DOHH2 (cell line): Measurements from ENCODE around the gene TOB1.

Source experiments
- EZH2phosphoT487 ChIP-seq: fragments of 200-600 bp; sonication (generic); IDR thresholded peaks from 2 replicates; pipeline ENCODE4 v1.6.1; 2017; ENCODE audit warnings: borderline replicate concordance, mild to moderate bottlenecking, antibody characterized with exemption, low read length, moderate library complexity, mixed read lengths
- TF ChIP-seq, protein P1 (sequence below): fragments of 200-600 bp; sonication (generic); IDR thresholded peaks from one replicate; pipeline ENCODE4 v1.5.1; 2014; ENCODE audit warnings: antibody characterized with exemption, mild to moderate bottlenecking, low read depth, low read length; ENCODE audit not compliant: poor library complexity, severe bottlenecking

DNA sequence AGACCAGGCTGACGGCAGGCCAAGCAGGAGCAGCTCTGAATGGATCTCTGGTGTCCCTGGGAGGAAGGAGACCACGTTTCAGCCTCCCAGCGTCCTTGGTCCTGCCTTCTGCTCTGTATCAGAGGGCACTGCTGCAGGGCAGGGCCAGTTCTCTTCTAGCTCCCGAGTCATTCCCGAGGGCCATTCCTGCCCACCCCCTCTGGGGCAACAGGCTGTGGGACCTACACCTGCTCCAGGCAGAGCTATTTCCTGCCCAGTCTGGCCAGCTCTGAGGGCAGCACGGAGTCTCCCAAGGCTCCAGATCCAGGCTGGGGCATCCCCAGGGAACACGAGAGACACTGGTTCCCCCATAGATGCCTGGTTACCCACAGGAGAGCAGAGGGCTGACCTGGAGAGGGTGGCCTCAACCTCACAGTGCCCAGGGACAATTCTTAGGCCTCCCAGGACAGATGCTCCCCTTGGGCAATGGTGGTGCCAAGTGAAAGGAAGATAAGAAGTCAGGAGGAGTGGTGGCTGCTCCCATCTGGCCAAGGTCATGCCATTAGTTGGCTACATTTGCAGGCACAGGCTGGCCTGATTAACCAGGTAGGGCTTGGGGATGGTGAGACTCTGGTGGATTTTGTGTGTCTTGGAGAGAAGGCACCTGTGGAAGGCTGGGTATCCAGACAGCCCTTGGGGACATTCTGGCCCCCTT, 28.7 kb downstream of the TOB1 start:
- TF ChIP-seq, protein P1, sequence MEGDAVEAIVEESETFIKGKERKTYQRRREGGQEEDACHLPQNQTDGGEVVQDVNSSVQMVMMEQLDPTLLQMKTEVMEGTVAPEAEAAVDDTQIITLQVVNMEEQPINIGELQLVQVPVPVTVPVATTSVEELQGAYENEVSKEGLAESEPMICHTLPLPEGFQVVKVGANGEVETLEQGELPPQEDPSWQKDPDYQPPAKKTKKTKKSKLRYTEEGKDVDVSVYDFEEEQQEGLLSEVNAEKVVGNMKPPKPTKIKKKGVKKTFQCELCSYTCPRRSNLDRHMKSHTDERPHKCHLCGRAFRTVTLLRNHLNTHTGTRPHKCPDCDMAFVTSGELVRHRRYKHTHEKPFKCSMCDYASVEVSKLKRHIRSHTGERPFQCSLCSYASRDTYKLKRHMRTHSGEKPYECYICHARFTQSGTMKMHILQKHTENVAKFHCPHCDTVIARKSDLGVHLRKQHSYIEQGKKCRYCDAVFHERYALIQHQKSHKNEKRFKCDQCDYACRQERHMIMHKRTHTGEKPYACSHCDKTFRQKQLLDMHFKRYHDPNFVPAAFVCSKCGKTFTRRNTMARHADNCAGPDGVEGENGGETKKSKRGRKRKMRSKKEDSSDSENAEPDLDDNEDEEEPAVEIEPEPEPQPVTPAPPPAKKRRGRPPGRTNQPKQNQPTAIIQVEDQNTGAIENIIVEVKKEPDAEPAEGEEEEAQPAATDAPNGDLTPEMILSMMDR: no peak
- no peak for TF ChIP-seq EZH2phosphoT487
